GM21619 (cell line): ENCODE data around the gene FAM216B.
"Not testable (repeated sequence)": the region's sequence is repeated elsewhere in the genome, so short reads cannot be mapped to it uniquely, and the experiment has no call there.

Experiments
- ATAC-seq: cut with Tn5 transposase; IDR thresholded peaks from one replicate; pipeline ENCODE4 v1.9.1; 2021; ENCODE audit not compliant: unreplicated experiment

Gene FAM216B

GRCh38 chr13:42781352-42781751, at the start of gene FAM216B:
TSS of gene FAM216B (plus strand) at chr13:42781584. CDS start at chr13:42784068, 2,484 bp downstream.
- no peak for ATAC-seq

GRCh38 chr13:42732073-42732472, 49.3 kb upstream of the FAM216B start:
- no peak for ATAC-seq

- no peak for ATAC-seq
Measured at GRCh38 chr13:42733046-42733445, 48.3 kb upstream of the FAM216B start.

GRCh38 chr13:42735010-42735409, 46.4 kb upstream of the FAM216B start:
- no peak for ATAC-seq

- no peak for ATAC-seq
Measured at GRCh38 chr13:42740753-42741152, 40.6 kb upstream of the FAM216B start.

GRCh38 chr13:42741914-42742313, 39.5 kb upstream of the FAM216B start:
- no peak for ATAC-seq

GRCh38 chr13:42745655-42746054, 35.7 kb upstream of the FAM216B start:
- no peak for ATAC-seq

- ATAC-seq = no peak
Measured at GRCh38 chr13:42746866-42747265, 34.5 kb upstream of the FAM216B start.

DNA sequence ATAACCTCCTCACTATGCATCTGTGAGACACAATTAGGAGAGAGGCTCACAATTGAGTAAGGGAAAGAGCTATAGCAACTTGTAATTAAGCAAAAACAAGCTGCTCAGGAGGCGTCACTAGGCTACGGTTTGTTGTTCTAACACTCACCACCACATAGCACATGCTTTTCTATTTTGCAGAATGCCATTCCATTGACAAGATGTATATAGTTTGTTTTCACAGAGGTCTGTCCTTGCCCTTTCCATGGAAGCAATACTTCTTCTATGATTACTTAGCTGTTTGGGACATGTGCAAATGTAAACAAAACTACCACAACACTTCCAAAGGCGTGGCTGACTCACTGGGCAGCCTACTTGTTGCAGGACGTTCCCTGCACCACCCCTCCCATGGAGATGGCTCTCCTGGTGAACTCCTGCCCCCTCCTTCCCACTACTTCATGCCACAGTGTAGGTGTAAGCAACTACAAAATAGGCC, 33.9 kb upstream of the FAM216B start:
- ATAC-seq = no peak

DNA sequence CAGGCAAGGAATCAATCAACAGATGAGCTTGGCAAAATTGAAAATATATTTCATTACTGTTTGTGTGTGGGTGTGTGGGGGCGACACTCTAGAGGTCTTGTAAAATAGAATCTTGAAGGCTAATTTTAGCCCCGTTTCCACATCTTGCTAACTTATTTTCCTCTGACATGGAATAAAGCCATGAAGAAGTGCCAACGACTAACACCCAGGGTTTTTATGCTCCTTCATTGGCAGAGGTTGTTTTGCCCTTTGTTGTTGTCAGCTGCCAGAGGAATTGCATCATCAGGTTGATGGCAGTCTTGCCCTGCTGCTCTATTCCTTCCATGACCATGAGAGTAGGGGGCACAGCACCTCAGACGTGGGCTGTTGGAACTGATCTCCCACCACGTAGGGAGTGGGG, 30.6 kb upstream of the FAM216B start:
- no peak for ATAC-seq

DNA sequence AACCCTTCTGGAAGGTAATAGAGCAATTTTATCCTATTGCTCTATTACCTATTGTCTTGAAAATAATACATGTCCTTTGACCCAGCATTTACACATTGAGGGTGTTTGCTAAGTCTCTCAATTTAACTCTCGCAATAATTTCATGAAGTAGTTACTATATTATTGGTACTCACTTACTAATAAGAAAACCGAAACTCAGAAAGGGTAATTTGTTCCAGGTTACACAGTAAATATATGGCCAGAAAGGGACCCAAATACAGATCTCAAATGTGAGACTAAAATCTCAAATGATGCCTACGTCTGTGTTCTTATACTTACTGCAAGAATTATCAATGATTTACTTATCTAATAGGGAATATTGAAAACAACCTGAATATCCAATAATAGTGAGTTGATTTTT, 29.7 kb upstream of the FAM216B start:
- ATAC-seq = peak; percentile 72

DNA sequence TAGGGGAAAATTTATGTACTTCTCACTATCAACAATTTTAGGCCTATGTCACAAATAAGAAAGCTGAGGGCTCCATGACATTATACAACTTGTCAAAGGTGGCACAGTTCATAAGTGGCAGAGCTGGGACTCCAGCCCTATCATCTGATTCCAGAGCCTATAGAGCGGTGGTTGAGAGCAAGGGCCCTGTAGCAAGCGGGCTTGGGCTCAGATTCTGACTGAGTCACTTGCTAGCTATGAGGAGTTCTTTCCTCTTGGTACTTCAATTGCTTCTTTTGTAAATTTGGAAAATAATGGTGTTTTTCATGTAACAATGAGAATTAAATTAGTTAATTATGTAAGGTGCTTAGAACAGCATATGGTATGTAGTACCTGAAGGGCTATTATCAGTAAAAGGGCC, 28.7 kb upstream of the FAM216B start:
- no peak for ATAC-seq

DNA sequence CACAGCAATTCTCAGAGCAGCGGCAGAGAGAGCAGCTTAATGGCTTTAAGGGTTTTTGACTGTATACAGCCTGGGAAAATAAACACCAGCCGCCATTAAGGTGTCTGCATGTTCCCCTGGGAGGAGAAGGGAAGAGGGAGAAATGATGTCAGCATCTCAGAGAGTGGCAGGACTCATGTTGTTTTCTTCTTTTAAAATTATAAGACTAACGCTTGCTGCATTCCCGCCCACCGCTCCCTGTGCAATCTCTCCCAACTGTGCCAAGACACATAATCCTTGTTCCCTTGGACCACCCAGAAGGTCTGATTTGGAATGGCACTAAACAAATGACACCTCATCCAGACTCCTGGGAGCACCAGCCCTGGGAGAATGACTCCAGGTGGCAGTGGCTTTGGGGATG, 27.7 kb upstream of the FAM216B start:
- no peak for ATAC-seq

DNA sequence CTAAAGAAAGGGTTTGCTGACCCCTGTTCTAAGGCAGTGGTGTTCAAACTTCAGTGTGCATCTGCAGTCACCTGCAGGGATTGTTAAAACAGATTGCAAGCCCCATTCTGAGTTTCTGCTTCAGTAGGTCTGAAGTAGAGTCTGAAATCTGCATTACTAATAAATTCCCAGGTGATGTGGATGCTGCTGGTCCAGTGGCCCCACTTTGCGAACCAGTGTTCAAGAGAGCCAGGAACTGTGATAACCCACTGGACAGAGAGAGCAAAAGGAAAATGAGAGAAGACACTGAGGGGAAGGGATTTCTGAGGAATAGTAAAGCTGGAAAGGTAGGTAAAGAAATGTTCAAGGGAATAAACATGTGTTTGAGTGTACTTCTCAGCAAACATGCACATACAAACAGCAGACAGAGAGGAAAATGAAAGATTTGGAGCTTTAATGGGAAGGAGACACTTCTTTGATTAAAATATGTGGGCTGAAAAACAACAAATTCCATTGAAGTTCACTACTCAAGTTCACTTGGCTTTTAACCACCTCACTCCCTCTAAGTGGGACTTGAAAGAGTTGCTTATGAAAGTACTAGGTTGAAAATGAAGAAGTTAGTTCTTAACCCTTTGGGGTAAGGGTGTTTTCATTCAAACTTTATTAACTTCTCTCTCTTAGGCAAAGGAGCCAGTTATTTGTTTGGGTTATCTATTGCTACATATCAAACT, 26.4 kb upstream of the FAM216B start:
- ATAC-seq = no peak

- no peak for ATAC-seq
Measured at GRCh38 chr13:42757678-42758420, 23.5 kb upstream of the FAM216B start.

DNA sequence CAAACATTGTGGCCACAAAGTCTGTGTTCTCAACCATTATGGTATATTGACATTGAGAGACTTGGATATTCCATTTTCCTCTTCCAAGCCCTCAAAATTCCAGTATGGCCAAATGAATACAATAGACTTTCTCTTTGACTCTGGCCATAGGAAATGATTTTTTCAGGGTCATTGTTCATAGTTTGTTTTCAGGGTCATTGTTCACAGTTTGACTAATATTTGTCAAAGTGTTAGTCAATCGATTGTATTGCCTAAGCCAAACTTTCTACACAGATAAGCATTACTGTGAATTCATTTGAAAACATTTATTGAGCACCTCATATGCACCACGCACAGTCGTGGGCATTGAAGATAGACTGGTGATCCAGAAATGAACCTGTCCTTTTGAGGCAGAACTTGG, 22.9 kb upstream of the FAM216B start:
- no peak for ATAC-seq

GRCh38 chr13:42760951-42761350, 20.4 kb upstream of the FAM216B start:
- no peak for ATAC-seq

DNA sequence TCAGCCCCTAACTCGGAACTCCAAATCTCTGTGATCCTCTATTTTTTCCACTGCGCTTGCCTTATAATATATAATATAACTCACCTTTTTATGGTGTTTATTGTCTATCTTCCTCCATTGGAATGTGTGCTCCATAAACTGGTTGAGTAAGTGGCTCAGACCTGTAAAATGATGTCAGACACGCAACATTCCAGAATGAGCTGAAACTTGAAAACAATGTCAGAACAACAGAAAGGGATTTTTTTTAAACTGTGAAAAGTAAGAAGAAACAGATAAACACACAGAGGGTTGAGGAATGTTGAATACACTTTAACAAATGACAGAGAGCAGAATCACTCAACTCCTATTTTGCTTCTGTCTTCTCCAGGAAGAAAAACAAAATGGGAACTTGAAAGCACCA, 19.1 kb upstream of the FAM216B start:
- no peak for ATAC-seq

GRCh38 chr13:42762917-42763316, 18.5 kb upstream of the FAM216B start:
- ATAC-seq = no peak

- ATAC-seq = no peak
Measured at GRCh38 chr13:42766016-42766415, 15.4 kb upstream of the FAM216B start.

DNA sequence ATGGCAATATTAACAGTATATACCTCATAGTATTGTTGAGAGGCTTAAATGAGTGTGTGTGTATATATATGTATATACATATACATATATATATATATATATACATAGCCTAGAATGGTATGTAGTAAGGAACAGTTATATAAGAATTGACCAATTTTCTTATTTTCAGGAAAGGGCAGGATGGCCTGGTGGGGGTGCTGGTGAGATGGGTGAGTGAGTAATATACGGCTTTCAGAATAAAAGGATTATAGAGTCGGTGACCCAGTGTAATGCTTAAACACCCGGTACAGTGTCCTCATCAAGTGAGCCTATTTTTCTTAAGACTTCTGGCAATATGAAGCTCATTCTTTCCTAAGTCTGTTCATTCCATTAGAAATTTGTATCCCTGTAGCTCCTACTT, 11.7 kb upstream of the FAM216B start:
- no peak for ATAC-seq

GRCh38 chr13:42776558-42776957, 4.8 kb upstream of the FAM216B start:
- ATAC-seq = not testable (repeated sequence)
